HG02642 (cell line): ENCODE measurements around the gene PPP1R1C.

Experiments
- ATAC-seq: cut with Tn5 transposase; IDR thresholded peaks from one replicate; pipeline ENCODE4 v1.9.1; 2021; ENCODE audit warnings: mild to moderate bottlenecking; ENCODE audit not compliant: unreplicated experiment, poor library complexity

PPP1R1C gene

DNA sequence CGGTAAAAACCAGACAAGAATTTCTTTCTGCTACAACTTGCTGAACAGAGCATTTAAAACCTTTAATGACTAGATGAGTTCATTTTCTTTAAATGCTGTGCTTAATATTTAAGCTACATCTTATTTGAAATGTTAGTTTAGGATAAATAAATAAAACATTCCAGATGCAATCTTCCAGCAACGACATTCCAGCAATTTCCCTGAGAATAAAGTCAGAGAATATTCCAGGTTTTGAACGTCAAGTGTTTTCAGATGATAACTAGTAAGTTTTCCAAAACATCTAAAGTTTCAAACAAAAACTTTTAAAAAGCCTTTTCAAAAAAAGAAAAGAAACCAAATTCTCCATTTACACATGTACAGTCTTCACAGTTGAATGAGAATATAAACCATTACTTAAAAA, 104.8 kb downstream of the PPP1R1C start:
- ATAC-seq: no peak

DNA sequence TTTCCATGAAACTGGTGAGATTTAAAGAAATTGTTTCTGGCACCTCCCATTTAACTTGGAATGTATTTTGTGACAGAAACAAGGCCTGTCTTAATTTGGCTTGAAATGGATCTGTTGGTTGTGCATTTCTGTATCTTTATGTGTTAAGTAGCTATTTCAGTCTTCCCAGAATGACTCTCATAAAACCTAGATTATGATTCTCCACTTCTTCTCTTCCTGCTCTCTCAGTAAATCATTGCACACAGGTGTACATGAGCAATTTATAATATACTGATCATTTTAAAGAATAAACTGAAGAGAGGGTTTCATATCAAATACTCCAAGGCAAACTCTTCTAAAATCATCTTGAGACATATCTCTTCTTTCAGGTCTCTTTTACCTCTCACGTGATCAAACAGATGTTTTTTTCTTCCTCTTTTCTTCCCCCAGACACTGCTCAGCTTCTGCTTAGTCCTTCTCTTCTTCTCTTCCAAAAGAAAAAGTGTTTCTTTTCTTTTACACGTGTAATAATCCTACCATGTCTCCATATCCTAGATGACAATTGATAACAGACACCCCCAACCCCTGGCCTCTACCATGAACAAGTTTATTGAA, 112.0 kb downstream of the PPP1R1C start:
- no peak for ATAC-seq

DNA sequence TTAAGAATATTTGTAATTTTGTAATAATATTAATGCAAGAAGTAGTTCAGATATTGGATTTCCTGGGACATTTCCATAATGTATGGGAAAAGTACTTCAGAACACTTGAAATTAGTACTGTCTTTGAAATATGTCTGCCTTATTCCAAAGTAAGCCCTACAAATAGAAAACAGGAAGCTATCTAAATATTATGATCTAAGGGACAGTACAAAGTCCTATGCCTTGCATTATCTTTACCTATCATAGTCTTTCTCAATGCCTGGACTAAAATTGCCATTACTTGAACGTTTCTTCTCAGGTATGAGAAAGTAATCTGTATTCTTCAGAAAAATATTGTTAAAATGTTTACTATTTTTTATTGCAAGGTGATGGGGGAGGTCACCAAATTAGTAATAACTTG, 113.0 kb downstream of the PPP1R1C start:
- ATAC-seq: no peak

DNA sequence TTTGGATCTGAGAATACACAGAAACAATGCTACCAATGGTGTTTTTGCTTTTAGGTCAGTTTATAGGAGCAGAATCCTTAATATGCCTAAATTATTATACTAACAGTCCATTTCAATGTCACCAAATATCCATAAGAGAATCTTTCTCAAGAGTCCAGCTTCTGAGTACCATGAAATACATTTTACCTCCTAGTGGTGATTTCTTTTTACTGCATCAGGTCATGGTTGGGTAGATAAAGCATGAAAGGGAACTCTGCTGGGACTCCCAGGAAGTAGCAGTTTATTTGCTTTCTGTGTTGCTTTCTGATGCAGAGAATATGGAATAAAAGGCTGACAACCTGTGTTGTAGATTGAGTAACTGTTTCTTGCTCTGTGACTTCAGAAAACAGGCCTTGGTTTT, 115.6 kb downstream of the PPP1R1C start:
- ATAC-seq: peak; percentile 64

DNA sequence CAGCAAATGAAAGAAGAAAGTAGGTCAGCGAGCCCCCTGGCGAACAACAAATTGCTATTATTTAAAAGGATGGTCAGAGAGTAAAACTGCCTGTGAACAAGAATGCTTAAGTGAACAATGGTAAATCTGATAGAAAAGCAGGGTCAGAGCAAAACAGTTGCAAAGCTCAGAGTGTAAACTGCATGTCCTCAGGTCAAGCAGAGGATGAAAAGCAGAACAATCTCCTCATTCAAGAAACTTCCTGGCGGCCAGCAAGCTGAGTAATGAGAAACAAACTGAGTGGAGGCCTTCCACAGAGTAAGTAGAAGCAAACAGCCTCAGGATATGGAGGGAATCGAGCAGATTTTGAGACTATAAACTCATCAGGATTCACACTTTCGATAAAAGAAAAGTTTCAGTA, 117.9 kb downstream of the PPP1R1C start:
- ATAC-seq: no peak

DNA sequence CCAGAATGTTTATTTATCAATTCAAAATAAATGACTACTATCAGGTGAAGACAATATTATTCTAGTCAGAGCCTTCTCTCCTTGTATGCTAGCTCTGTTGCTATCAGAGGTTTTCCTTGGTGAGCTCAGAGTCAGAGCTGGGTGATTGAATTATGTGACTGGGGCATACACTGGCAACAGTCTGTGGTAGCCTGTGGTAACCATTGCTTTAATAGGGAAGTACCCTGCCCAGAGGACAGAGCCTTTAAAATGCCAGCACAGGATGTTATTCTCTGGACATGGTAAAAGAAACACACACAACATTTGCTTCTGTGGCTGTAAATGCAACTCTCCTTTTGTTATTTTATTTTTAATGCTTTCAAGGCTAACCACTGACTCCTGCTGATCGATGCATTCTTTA, 124.7 kb downstream of the PPP1R1C start:
- ATAC-seq: no peak

DNA sequence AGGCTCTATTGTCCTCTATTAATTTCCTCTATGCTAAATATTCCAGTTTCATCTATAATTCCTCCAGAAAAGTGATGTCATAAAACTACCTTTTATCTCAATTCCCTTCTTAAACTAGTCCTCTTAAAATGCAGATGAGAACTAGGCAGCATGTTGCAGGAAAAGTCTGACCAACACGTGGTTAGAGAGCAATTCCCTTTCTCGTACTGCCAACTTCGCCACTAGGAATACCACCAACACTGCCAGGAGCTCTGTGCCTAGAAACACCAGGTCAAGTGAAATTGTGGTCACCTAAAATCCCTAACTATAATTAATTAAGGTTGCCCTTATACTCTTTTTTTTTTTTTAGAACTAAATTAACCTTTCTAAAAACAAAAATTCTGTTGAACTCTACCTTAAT, 127.7 kb downstream of the PPP1R1C start:
- ATAC-seq: no peak

DNA sequence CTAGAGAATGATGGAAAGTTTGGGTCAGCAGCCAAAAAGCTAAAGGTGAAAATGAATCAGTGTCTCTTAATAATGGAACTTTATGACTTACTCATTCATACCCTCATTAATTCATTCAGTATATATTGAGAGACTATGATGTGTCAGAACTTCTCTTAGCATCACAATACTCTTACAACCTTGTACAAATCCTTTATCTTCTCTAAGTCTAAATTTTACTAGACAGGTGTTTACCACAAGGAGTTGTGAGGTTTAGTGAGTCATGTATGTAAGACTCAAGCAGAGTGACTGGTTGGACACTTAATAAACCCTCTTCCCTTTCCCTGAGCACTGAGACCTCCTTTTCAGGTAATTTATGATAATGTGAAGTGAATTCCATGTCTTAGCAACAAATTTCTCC, 129.6 kb downstream of the PPP1R1C start:
- no peak for ATAC-seq

DNA sequence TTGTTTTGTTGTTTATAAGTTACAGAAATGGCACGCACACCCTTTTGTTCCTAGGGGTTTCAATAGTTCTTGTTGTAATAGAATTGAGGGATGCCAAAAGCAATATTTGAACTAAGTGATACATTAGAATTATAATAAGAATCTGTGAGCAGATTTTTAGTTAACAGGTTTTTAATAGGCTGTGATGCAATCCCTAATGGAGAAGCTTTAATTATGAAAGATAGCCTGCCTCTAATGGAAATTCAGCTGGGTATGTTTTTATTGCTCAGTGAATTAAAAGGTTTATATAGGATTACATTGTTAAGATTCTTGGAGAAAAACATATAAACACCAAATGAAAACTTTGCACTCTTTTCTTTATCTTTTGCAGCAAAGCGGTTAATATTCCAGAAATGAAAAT, 131.1 kb downstream of the PPP1R1C start:
- no peak for ATAC-seq

DNA sequence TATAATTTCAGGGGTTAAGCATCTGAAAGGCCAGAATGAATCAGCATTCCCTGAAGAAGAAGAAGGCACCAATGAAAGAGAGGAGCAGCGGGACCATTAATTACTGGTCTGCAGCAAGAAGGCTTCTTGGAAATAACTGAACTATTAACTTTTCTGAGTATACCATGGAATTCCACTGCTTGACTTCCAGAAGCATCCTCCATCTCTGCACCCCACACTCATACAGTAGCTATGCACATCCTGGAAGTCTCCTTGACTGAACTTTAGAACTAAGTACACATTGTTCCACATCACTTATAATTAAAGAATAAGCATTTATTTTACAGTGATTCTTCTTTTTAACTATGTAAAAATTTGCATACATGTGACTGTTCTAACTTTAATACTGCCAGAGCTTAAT, 131.5 kb downstream of the PPP1R1C start:
- no peak for ATAC-seq

DNA sequence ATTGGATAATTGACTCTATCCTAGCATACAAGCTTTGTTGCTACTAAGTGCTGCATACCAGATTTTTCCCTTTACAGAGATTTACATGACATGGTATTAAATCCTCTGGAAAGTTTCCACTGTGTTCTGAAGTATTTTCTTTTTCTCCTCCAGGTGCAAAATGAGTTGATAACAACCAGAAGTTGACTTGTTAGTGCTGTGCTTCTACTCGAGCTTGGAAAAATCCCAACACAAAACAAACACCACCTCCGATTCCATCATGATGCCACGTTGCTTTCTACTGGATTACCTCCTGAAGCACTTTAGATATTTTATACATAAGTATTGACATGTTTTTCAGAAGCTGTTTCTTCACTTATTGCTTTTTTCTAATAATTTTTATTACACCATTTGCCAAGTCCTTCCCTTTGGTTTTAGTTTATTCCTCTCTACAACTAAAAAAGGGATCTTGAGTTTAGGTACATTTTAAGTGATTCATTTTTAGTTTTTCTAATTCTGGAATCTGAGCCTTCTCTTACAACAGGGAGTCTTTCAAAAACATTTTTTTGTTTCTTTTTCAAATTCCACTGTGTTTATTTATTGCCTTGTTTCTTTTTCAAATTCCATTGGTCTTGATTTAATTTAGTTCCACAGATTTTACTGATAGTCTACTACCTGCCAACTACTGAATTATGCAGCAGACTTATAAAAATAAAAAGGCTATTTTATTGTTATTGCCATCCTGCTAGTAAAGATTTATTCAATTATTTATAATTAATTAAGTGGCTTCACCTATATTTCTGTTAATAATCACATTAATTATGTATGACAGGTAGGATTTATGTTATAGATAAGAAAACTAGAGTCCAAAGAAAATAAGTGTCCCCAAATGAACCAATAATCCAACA, 143.4 kb downstream of the PPP1R1C start:
- no peak for ATAC-seq

DNA sequence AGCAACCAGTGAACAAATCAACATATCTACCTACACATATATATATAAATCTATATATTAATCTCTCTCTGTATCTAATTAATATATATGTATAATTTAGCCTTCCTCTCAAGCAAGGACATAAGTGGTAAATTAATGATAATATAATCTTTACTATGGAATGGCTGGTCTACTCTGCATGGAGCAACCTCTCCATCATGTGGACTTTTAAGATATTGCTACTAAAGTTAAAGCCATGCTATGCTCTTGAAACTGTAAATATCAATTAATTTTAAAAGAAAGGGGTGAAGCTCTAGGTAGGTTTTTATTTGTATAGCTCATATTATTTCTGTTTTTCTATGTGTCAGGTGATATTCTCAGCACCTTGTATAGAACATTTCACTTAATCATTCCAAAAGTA, 147.0 kb downstream of the PPP1R1C start:
- no peak for ATAC-seq

DNA sequence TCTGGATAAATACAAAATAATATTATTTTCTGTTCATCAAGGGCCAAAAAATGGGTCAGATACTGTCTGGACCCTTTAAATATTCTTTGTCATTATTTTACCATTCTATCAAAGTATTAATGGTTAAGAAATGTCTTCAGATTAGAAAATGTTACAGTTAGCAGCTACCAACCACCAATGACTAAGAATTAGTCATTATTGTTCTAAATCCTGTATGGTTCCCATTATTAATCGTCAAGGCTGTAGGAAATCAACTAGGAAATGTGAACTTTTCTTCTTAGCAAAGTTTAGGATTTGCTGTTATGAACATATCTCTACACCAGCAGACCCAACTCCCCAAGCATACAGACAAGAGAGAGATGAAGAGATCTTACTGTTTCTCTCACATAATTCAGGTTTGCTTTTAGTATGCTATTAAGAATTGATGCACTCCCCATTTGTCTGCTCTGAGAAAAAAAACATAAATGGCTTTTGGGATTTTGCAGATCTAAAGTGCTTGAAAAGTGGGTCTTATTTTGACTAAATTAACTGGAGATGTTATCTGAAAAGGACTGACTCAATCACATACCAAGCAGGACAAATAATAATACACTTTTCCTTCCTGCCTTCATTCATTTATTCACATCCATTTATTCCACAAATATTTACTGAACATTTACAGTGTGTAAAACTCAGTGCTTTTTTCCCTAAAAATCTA, 147.7 kb downstream of the PPP1R1C start:
- no peak for ATAC-seq

DNA sequence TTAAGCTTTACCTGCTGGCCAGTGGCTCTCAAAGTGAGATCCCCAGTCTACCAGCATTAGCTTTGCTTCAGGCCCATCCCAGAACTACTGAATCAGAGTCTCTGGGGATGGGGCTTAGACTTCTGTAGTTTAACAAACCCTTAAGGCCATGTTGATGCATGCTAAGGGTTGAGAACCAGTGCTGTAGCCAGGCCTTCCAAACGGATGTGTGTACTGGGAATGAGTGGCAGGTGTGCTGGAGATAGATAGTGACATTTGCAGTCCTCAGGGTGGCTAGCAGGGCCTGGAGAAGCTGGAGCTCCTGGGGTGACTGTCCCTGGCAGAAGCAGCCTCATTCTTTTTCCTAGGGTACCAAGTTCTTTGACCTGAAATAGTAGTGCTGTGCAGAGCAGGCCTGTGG, 148.5 kb downstream of the PPP1R1C start:
- no peak for ATAC-seq

DNA sequence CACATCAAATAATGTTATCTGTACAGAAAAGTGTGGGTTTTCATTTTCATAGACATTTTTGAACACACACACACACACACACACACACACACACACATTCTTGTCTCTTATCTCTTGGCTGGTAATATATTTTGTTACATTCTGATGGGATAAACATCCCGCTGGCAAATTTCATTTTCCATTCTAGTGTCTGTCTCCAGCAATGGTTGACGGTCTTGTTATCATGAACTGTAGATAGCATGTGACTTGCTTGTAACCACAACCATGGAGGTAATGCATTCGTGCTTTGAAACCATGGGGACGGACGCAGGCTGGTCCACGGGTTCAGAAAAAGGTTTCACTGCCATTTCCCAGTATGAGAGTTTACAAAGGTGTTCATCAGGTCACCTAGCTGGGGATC, 156.4 kb downstream of the PPP1R1C start:
- no peak for ATAC-seq

DNA sequence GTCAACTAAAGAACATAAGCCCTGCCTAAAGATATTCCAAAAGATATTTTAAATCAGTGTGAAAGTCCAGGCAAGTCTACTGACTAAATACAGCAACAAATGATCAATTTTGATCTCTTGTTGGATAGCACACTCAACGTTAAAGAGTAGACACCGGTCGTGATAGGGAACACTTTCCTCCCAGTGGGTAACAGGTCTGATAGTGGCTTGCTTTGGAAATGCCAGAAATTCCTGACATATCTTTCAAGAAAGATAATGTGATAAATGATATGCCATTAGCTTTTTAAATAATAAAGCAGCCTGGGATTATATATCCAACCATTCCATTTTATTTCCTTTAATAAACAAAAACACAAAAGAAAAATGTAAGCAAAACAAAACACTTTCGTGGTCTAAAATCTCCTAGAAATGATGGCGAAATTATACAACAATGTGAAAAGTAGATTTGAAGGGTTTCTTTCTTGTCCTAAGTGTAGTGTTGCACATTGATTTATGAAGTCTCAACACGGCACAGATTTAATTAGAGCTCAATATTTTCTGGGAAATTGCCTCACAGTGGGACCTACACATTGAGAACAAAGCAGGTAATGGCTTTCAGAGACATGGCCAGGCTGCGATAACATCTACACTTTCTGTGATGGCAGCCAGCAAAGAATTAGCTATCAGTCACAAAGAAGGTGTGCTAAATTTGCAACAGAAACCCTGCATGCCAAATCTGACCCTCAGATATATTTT, 158.6 kb downstream of the PPP1R1C start:
- ATAC-seq: no peak

DNA sequence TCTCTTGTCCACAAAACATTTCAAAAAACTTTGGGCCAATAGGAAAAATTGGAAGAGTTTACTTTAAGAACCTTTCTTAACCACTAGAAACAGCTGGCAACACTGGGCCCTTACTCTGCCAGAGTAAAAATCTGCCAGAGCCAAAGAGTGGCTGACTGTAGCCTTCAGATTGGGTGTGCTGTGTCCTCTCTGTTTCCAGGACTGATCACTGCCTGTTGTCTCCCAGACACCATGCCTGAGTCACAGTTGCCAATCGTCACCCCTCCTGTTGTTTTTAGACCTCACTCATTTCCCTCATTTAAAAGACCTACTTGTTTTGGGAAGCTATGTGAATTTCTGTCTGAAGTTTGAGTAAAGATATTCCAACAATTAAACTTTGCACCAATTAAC, 159.1 kb downstream of the PPP1R1C start:
- ATAC-seq: no peak

DNA sequence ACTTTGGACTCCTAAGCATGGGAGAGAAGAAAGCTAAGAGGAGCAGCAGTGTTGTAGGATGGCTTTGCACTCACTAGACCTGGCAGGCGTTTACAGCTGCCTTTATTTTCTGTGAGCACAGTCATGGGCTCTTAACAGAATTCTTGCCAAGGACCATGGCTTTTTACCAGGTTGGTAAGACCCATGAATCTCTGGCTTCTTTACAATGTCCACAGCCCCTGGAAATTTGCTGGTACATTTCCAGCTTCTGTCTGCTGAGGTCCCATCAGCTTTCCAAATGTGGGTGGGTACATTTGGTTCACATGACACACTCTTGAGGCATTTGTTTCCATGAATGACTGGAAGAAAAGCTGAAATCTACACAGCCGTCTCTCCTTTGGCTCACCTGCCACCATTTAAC, 162.7 kb downstream of the PPP1R1C start:
- no peak for ATAC-seq

DNA sequence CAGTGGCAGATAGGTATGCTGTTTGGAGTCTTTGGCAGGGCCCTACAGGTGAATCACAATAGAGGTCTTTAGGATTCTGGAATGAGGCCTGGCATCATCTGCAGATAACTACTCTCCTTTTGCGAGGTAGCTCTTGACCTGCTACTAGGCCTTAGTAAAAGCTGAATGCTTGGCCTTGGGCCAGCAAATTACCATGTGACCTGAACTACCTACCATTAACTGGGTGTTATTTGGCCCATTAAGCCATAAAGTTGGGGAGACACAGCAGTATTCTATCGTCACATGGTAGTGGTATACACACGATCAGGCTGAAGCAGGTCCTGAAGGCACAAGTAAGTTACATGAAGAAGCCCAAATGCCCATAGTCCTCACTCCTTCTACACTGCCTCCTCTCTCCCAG, 178.2 kb downstream of the PPP1R1C start:
- no peak for ATAC-seq

DNA sequence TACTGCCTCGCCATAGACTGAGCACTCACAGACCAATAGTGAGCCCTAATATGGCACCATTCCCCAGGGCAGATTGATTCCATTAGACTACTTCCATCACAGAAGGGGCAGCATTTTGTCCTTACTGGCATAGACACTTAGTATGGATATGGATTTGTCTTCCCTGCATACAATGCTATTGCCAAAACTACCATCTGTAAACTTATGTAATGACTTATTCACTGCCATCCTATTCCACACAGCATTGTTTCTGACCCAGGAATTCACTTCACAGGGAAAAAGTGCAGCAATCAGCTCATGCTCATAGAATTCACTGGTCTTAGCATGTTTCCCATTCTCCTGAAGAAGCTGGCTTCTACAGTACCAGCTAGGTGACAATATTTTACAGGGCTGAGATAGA, 179.0 kb downstream of the PPP1R1C start:
- no peak for ATAC-seq

DNA sequence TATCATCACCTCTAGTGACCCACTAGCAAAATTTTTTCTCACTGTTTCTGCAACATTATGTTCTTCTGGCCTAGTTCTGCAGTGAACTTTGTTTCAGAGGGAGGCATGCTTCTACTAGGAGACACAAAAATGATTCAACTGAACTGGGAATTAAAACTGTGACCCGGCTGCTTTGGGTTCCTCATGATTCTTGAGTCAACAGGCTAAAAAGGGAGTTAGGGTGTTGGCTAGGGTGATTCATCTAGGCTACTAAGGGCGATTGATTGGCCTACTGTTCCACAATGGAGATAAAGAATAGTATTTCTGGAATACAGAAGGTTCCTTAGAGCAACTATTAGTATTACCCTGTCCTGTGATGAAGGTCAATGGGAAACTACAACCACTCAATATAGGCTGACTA, 179.5 kb downstream of the PPP1R1C start:
- no peak for ATAC-seq
